Upper lobe of left lung (tissue), 6 donors: Measurements from ENCODE around the gene MRPL14. TPM values are rescaled to one million over a fixed set of nuclear protein-coding genes. Genes with fewer than 3 reads are reported as not detected.

Source experiments
- ATAC-seq, 2 donors: fragments of 200-7000 bp; cut with Tn5 transposase; one replicate each; pipeline ENCODE4 v1.9.1; 2022; ENCODE audit warnings: mild to moderate bottlenecking in 2 of 2, moderate library complexity in 2 of 2; ENCODE audit not compliant: low FRiP score in 2 of 2
- DNase-seq, 2 donors: peaks; one replicate each; pipeline ENCODE4 v3.0.0-alpha.2; 2019 to 2020
- H3K27ac ChIP-seq, 4 donors: fragments of 200-600 bp; sonication (generic); one replicate each; pipeline ENCODE4 v1.5.1; 2016 to 2019
- H3K27me3 ChIP-seq, 4 donors: fragments of 200-600 bp; sonication (generic); one replicate each; pipeline ENCODE4 v1.5.1; 2017 to 2019
- H3K36me3 ChIP-seq, 4 donors: fragments of 200-600 bp; sonication (generic); one replicate each; pipeline ENCODE4 v1.5.1; 2016 to 2019
- H3K4me1 ChIP-seq, 4 donors: fragments of 200-600 bp; sonication (generic); one replicate each; pipeline ENCODE4 v1.5.1; 2018 to 2019
- H3K4me3 ChIP-seq, 4 donors: fragments of 200-600 bp; sonication (generic); one replicate each; pipeline ENCODE4 v1.5.1; 2017 to 2019; ENCODE audit warnings: mild to moderate bottlenecking in 2 of 4, moderate library complexity in 1 of 4
- H3K9me3 ChIP-seq, 4 donors: fragments of 200-600 bp; sonication (generic); one replicate each; pipeline ENCODE4 v1.5.1; 2018 to 2019
- CTCF ChIP-seq, 6 experiments: fragments of 450-650 bp in 4 of 6; fragments of 200-600 bp in 2 of 6; sonication (generic) in 2 of 6; IDR thresholded peaks; one replicate each; pipeline ENCODE4 v1.5.1; 2016 to 2019; ENCODE audit warnings: antibody characterized with exemption in 6 of 6
- EP300 ChIP-seq, 4 donors: sonication (generic); formaldehyde crosslinking; IDR thresholded peaks; one replicate each; pipeline ENCODE4 v1.5.1; 2017; ENCODE audit warnings: antibody characterized with exemption in 4 of 4, control low read depth in 2 of 4
- POLR2A ChIP-seq, 4 donors: fragments of 450-650 bp; IDR thresholded peaks; one replicate each; pipeline ENCODE4 v1.5.1; 2016 to 2017; ENCODE audit warnings: antibody characterized with exemption in 4 of 4, mild to moderate bottlenecking in 2 of 4
- POLR2AphosphoS5 ChIP-seq, 2 donors: sonication (generic); formaldehyde crosslinking; IDR thresholded peaks; one replicate each; pipeline ENCODE4 v1.5.1; 2017; ENCODE audit warnings: antibody characterized with exemption in 2 of 2
- WGBS, 2 donors: methylation state at CpG; one replicate each; pipeline ENCODE4 v1.1.5; 2017 to 2018; 5-methylcytosine and 5-hydroxymethylcytosine counted together
- total RNA-seq, 6 donors: library from RNA; depleted of rRNA in 4 of 6; stranded (reverse); fragments of >200 nt in 4 of 6; gene quantifications; one replicate each; pipeline versions ENCODE4 v1.1.0 to v1.2.1, GENCODE V29; 2016 to 2021
- donor health status: DM: no; HTN: no; CAD: no; lungs with moderate emphysema.
- donor health status: DM: no; HTN: yes; CAD: no; lungs with severe emphysema.

The MRPL14 gene
- total RNA-seq, 6 donors from 2014 or later = 89.1 to 164 (median 97.7) TPM

- H3K4me1 ChIP-seq = peaks cover 0 to 8% (median 3%) of the 10 kb centered on the region in 4 donors
- H3K27me3 ChIP-seq = no peaks in the 10 kb centered on the region
- H3K27ac ChIP-seq = no peak overlapping the region
- peaks cover 0 to 9% (median 4%) of the 10 kb centered on the region in 4 donors for H3K36me3 ChIP-seq
- H3K4me3 ChIP-seq = no peak overlapping the region
- 83 to 86% methylated on average over 2 of the region's 2 CpGs for WGBS, 2 donors
- ATAC-seq = no peak
- no peak for DNase-seq
- H3K9me3 ChIP-seq = no peaks in the 10 kb centered on the region
- TF ChIP-seq CTCF (IDR thresholded peaks at IDR 0.05) (no peak), POLR2AphosphoS5 (IDR thresholded peaks at IDR 0.05) (no peak), POLR2A (IDR thresholded peaks at IDR 0.05) (no peak), EP300 (IDR thresholded peaks at IDR 0.05) (no peak)
Measured at GRCh38 chr6:44085219-44085618, 42.0 kb downstream of the MRPL14 start.

- Histone ChIP-seq H3K9me3 (no peaks in the 10 kb centered on the region), H3K27me3 (no peaks in the 10 kb centered on the region), H3K27ac (no peak overlapping the region), H3K4me1 (peaks cover 0 to 8% (median 3%) of the 10 kb centered on the region in 4 donors), H3K36me3 (peaks cover 0 to 6% (median 2%) of the 10 kb centered on the region in 4 donors), H3K4me3 (no peak overlapping the region)
- DNase-seq (no peak), ATAC-seq (no peak)
- 77 to 91% methylated on average over 3 to 13 of the region's 13 CpGs for WGBS, 2 donors
- TF ChIP-seq EP300 (IDR thresholded peaks at IDR 0.05) (no peak), CTCF (IDR thresholded peaks at IDR 0.05) (no peak), POLR2AphosphoS5 (IDR thresholded peaks at IDR 0.05) (no peak), POLR2A (IDR thresholded peaks at IDR 0.05) (no peak)
Measured at GRCh38 chr6:44084231-44085014, 42.8 kb downstream of the MRPL14 start.

GRCh38 chr6:44082872-44083321 lies 44.4 kb downstream of the MRPL14 start:
- no peak for TF ChIP-seq POLR2A (IDR thresholded peaks at IDR 0.05)
- TF ChIP-seq CTCF (IDR thresholded peaks at IDR 0.05) = no peak
- TF ChIP-seq POLR2AphosphoS5 (IDR thresholded peaks at IDR 0.05) = no peak
- TF ChIP-seq EP300 (IDR thresholded peaks at IDR 0.05) = no peak
- H3K4me1 ChIP-seq = peaks cover 0 to 12% (median 5%) of the 10 kb centered on the region in 4 donors
- no peak overlapping the region for H3K4me3 ChIP-seq
- no peaks in the 10 kb centered on the region for H3K9me3 ChIP-seq
- WGBS, 2 donors = 83 to 93% methylated on average over 2 to 8 of the region's 8 CpGs
- H3K27me3 ChIP-seq = peaks cover 0 to 6% (median 0%) of the 10 kb centered on the region in 4 donors
- no peak overlapping the region for H3K27ac ChIP-seq
- no peaks in the 10 kb centered on the region for H3K36me3 ChIP-seq
- no peak for DNase-seq
- no peak for ATAC-seq

- 93 to 97% methylated on average over 5 to 6 of the region's 6 CpGs for WGBS, 2 donors
- TF ChIP-seq EP300 (IDR thresholded peaks at IDR 0.05) (no peak), CTCF (IDR thresholded peaks at IDR 0.05) (no peak), POLR2AphosphoS5 (IDR thresholded peaks at IDR 0.05) (no peak), POLR2A (IDR thresholded peaks at IDR 0.05) (no peak)
- ATAC-seq (no peak), DNase-seq (no peak)
- H3K36me3 ChIP-seq = no peaks in the 10 kb centered on the region
- no peak overlapping the region for H3K4me3 ChIP-seq
- H3K27ac ChIP-seq = no peak overlapping the region
- no peaks in the 10 kb centered on the region for H3K9me3 ChIP-seq
- peaks cover 0 to 6% (median 1%) of the 10 kb centered on the region in 4 donors for H3K27me3 ChIP-seq
- H3K4me1 ChIP-seq = peaks cover 2 to 8% (median 4%) of the 10 kb centered on the region in 4 donors
Measured at GRCh38 chr6:44081753-44082152, 45.5 kb downstream of the MRPL14 start.
